ENCODE results near the gene FGD6. TPM values are rescaled to one million over a fixed set of nuclear protein-coding genes. Genes with fewer than 3 reads are reported as not detected.

Gene FGD6
- total RNA-seq, 2 donors from 2014 or later: 9.9 to 13.9 TPM

DNA sequence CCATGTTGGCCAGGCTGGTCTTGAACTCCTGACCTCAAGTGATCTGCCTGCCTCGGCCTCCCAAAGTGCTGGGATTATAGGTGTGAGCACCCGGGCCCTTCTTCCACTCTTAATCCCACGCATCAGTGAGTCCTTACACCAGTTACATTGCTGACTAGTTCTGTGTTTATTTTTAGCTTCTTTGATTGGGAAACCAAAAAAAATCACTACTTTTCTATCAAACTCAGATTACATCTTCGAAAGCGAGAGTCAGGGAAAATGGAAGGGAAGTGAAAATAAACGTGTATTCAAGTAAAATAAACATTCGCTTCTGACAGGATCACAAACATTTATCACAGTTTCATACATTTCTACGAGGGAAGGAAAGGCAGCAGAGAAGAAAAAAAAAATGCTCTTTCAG lies 32.2 kb downstream of the FGD6 start:
- 77% methylated on average over 8 of the region's 8 CpGs for WGBS
- intact Hi-C loops (cut with DNase I): no loop called here
- H3K27me3 ChIP-seq (replicated peaks; ENCODE audit: insufficient read depth): no peaks in the 10 kb centered on the region
- no peak overlapping the region for H3K27ac ChIP-seq
- DNase-seq (ENCODE audit: low spot score): no peak
- TF ChIP-seq, protein P1, sequence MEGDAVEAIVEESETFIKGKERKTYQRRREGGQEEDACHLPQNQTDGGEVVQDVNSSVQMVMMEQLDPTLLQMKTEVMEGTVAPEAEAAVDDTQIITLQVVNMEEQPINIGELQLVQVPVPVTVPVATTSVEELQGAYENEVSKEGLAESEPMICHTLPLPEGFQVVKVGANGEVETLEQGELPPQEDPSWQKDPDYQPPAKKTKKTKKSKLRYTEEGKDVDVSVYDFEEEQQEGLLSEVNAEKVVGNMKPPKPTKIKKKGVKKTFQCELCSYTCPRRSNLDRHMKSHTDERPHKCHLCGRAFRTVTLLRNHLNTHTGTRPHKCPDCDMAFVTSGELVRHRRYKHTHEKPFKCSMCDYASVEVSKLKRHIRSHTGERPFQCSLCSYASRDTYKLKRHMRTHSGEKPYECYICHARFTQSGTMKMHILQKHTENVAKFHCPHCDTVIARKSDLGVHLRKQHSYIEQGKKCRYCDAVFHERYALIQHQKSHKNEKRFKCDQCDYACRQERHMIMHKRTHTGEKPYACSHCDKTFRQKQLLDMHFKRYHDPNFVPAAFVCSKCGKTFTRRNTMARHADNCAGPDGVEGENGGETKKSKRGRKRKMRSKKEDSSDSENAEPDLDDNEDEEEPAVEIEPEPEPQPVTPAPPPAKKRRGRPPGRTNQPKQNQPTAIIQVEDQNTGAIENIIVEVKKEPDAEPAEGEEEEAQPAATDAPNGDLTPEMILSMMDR (IDR thresholded peaks at IDR 0.05): no peak
- TF ChIP-seq POLR2AphosphoS5 (IDR thresholded peaks at IDR 0.05) (no peak), POLR2A (IDR thresholded peaks at IDR 0.05) (no peak)
- no peaks in the 10 kb centered on the region for H3K9me3 ChIP-seq
- H3K4me3 ChIP-seq: no peak overlapping the region
- no peaks in the 10 kb centered on the region for H3K4me1 ChIP-seq (replicated peaks)
- H3K36me3 ChIP-seq: no peaks in the 10 kb centered on the region

DNA sequence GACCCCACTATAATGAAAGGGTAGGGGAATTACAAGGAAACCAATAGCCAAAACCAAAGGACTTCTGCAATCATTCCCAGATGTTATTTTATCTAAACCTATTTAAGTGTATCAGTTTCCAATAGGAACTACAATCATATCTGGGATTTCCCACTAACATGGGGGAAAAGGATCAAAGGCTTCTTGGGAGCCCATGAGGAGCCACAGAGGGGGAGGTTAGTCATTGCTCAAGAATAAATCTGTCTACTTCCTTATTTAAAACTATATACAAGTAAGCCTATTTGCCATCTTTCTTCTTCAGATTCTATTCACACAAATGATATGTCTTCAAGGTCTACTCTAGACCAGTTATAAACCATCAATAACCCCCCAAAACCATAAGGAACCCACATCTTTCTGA lies 33.1 kb downstream of the FGD6 start:
- H3K9me3 ChIP-seq: no peaks in the 10 kb centered on the region
- no peak for TF ChIP-seq POLR2A (IDR thresholded peaks at IDR 0.05)
- TF ChIP-seq, protein P1 (IDR thresholded peaks at IDR 0.05): no peak
- no peak overlapping the region for H3K4me3 ChIP-seq
- intact Hi-C loops (cut with DNase I): no loop called here
- H3K27me3 ChIP-seq (replicated peaks; ENCODE audit: insufficient read depth): no peaks in the 10 kb centered on the region
- no peaks in the 10 kb centered on the region for H3K4me1 ChIP-seq (replicated peaks)
- no peaks in the 10 kb centered on the region for H3K36me3 ChIP-seq
- no peak for DNase-seq (ENCODE audit: low spot score)
- H3K27ac ChIP-seq: no peak overlapping the region

DNA sequence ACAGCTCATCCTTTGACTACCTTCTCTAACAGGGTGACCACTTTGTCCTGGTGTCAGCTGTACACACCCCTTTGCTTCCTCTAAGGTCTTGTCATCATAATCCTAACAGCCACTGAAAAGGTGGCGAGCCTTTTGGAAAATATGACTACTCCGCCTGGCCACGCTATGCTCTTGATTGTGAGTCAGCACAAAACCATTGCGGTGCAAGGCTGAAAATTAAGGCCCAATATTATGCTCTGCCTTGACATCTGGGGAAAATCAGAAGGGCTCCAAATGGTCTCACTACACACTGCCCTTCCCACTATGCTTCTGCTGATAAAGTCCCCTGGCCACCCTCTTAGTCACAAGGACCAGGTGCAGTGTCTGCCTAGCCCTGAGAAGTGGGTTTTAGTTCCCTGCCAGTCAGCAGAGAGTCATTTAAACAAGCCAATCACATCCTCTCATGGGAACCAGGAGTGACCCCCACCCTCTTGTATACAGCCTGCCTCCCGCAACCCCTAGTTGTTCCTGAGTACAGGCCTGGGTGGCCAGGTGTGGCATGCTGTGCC lies 34.3 kb downstream of the FGD6 start:
- WGBS: 77% methylated on average over 5 of the region's 5 CpGs
- Histone ChIP-seq H3K4me3 (no peak overlapping the region), H3K36me3 (no peaks in the 10 kb centered on the region), H3K4me1 (replicated peaks) (no peaks in the 10 kb centered on the region), H3K27me3 (replicated peaks; ENCODE audit: insufficient read depth) (no peaks in the 10 kb centered on the region), H3K27ac (no peak overlapping the region), H3K9me3 (no peaks in the 10 kb centered on the region)
- intact Hi-C loops (cut with DNase I): no loop called here
- no peak for DNase-seq (ENCODE audit: low spot score)
- TF ChIP-seq POLR2A (IDR thresholded peaks at IDR 0.05) (no peak), POLR2AphosphoS5 (IDR thresholded peaks at IDR 0.05) (no peak)
- TF ChIP-seq, protein P1 (IDR thresholded peaks at IDR 0.05): no peak

DNA sequence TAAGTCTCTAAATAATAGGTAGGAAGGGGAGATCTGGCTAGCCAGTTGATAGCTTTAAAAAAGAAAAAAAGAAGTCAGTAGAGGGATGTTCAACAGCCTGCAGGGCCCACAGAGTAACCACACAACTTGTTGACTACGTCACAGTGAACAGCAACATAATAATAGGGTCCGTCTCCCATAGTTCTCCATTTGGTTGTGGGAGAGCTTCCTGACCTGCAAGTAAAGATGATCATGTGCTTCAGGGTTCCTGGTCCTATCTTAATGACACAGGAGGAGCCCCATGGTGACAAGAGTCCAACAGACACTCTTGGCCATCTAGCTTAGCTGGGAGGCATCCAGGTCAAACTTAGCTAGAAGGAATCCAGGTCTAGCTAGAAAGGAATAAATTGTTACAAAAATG lies 36.2 kb downstream of the FGD6 start:
- Histone ChIP-seq H3K27me3 (replicated peaks; ENCODE audit: insufficient read depth) (no peaks in the 10 kb centered on the region), H3K36me3 (no peaks in the 10 kb centered on the region), H3K4me1 (replicated peaks) (no peaks in the 10 kb centered on the region), H3K9me3 (no peaks in the 10 kb centered on the region), H3K27ac (no peak overlapping the region), H3K4me3 (no peak overlapping the region)
- intact Hi-C loops (cut with DNase I): no loop called here
- WGBS: 84% methylated on average over 2 of the region's 2 CpGs
- no peak for TF ChIP-seq POLR2A (IDR thresholded peaks at IDR 0.05)
- DNase-seq (ENCODE audit: low spot score): no peak

DNA sequence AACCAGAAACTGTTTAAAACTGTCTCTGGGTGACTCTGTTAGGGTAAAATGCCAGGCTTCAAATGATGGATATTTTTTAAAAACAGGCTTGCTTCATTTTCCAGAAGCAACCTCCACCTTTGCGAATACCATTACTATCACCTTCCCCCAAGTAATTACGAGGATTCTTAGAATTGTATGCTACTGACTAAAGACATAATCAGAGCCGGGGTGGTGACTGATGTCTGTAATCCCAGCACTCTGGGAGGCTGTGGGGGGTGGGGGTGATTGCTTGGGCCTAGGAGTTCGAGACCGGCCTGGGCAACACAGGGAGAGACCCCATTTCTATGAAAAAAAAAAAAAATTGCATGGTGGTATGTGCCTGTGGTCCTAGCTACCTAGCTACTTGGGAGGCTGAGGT lies 38.3 kb downstream of the FGD6 start:
- 71% methylated on average over 5 of the region's 5 CpGs for WGBS
- no peak for DNase-seq (ENCODE audit: low spot score)

DNA sequence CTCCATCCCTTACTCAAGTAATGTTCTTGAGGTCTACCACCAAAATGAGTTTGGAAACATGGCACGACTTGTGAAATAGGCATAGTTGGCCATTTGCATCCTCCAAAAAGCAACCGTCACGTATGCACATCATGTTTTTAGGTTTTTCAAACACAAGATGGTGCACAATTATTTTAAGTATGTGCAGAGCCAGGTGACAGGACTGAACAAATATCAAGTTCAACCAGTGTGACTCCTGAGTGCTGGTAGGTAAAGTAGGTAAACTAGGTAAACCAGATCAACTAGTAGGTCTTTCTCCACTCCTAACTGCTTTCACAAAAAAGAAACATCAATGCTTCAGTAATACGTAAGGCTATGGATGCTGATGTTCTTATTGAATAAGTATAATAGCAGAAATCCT lies 39.1 kb downstream of the FGD6 start:
- no peaks in the 10 kb centered on the region for H3K9me3 ChIP-seq
- H3K4me1 ChIP-seq (replicated peaks): no peaks in the 10 kb centered on the region
- H3K27me3 ChIP-seq (replicated peaks; ENCODE audit: insufficient read depth): no peaks in the 10 kb centered on the region
- no peak overlapping the region for H3K4me3 ChIP-seq
- H3K27ac ChIP-seq: no peak overlapping the region
- 85% methylated on average over 4 of the region's 4 CpGs for WGBS
- intact Hi-C loops (cut with DNase I): no loop called here
- TF ChIP-seq, protein P1 (IDR thresholded peaks at IDR 0.05): no peak
- no peak for TF ChIP-seq POLR2A (IDR thresholded peaks at IDR 0.05)
- TF ChIP-seq POLR2AphosphoS5 (IDR thresholded peaks at IDR 0.05): no peak
- no peaks in the 10 kb centered on the region for H3K36me3 ChIP-seq
- DNase-seq (ENCODE audit: low spot score): no peak

More for the DNA sequence above, 38.3 kb downstream of the FGD6 start:
- intact Hi-C loops (cut with DNase I): no loop called here
- no peaks in the 10 kb centered on the region for H3K9me3 ChIP-seq
- no peak for TF ChIP-seq POLR2AphosphoS5 (IDR thresholded peaks at IDR 0.05)
- H3K4me3 ChIP-seq: no peak overlapping the region
- no peaks in the 10 kb centered on the region for H3K4me1 ChIP-seq (replicated peaks)
- no peaks in the 10 kb centered on the region for H3K27me3 ChIP-seq (replicated peaks; ENCODE audit: insufficient read depth)
- no peaks in the 10 kb centered on the region for H3K36me3 ChIP-seq
- H3K27ac ChIP-seq: no peak overlapping the region
